GM12872 (cell line): ENCODE results near the gene RRN3.

Experiments used
- CTCF ChIP-seq: IDR thresholded peaks from 3 replicates; pipeline ENCODE4 v1.5.1; 2011; ENCODE audit warnings: low read depth, mild to moderate bottlenecking, low read length, moderate library complexity; ENCODE audit not compliant: insufficient read depth

RRN3 gene

GRCh38 chr16:15022194-15022593 lies 71.9 kb downstream of the RRN3 start:
- TF ChIP-seq CTCF = peak; percentile 68
